Pancreas (tissue), 10 donors: ENCODE data around the gene WSCD2. TPM values are rescaled to one million over a fixed set of nuclear protein-coding genes. Genes with fewer than 3 reads are reported as not detected.

Source experiments
- ATAC-seq, 4 donors: fragments of 200-7000 bp; cut with Tn5 transposase; one replicate each; pipeline versions ENCODE4 v1.8.0 to v1.9.1; 2020; ENCODE audit warnings: mild to moderate bottlenecking in 4 of 4, moderate library complexity in 4 of 4
- DNase-seq, 6 donors: peaks; one replicate each; pipeline ENCODE4 v3.0.0-alpha.2; 2020
- FAIRE-seq: peaks from 2 replicates; lab custom pipeline; 2012; peaks lifted over from hg19 to GRCh38; lab: Jason Lieb, UNC
- H3K27ac ChIP-seq, 4 donors: fragments of 200-600 bp; sonication (generic); 1 replicate in 3 of 4; 2 replicates in 1 of 4; pipeline versions ENCODE4 v1.5.0 to v1.8.0; 2020
- H3K27me3 ChIP-seq, 4 donors: fragments of 200-600 bp; one replicate each; pipeline ENCODE4 v1.8.0; 2021
- H3K36me3 ChIP-seq, 3 donors: fragments of 200-600 bp; sonication (generic) in 1 of 3; one replicate each; pipeline versions ENCODE4 v1.5.0 to v1.8.0; 2020 to 2021
- H3K4me1 ChIP-seq, 3 donors: fragments of 200-600 bp; one replicate each; pipeline ENCODE4 v1.8.0; 2021
- H3K4me3 ChIP-seq, 4 donors: fragments of 200-600 bp; sonication (generic) in 2 of 4; one replicate each; pipeline versions ENCODE4 v1.5.0 to v1.8.0; 2020 to 2021
- H3K9me3 ChIP-seq, 4 donors: fragments of 200-600 bp; one replicate each; pipeline ENCODE4 v1.8.0; 2021
- WGBS, 2 donors: extraction: QIAGEN DNeasy Blood & Tissue Kit; methylation state at CpG; one replicate each; pipeline ENCODE4 v1.1.7; 2013; 5-methylcytosine and 5-hydroxymethylcytosine counted together
- intact Hi-C, 3 donors: fragments of 100-400 bp; cut with DNase I; formaldehyde crosslinking; loops; one replicate each; pipeline versions ENCODE4 v1.11.1 to v1.14.2; 2022
- polyA plus RNA-seq, 2 donors: library from polyadenylated mRNA; stranded (reverse); fragments of 200-250 nt; gene quantifications; one replicate each; pipeline ENCODE4 v1.2.3, GENCODE V29; 2013
- total RNA-seq, 6 donors: library from RNA; stranded (reverse); fragmentation: NEBNext Ultra II Directional in 4 of 6; extraction: Animal tissue kit (Norgen Biotek cat#: 25700) in 4 of 6; gene quantifications; one replicate each; pipeline versions ENCODE4 v1.2.1 to v1.2.4, GENCODE V29; 2021 to 2023
- TF ChIP-seq, protein P1 (sequence below), 4 donors: fragments of 200-600 bp; sonication (generic) in 3 of 4; IDR thresholded peaks; one replicate each; pipeline versions ENCODE4 v1.5.0 to v1.8.0; 2021; ENCODE audit warnings: antibody characterized with exemption in 4 of 4
- donor health status: healthy with polysubstance abuse.
- donor health status: DM: no; HTN: no; CAD: no; lungs with moderate emphysema.
- donor health status: DM: no; HTN: no; CAD: no.
- donor health status: control.
- donor health status: control.
- donor health status: Bipolar disorder and iron deficiency.
- donor health status: DM: yes; HTN: yes; CAD: no.
- donor health status: DM: no; HTN: no; CAD: no.
- donor health status: DM: no; HTN: no; CAD: no.
- donor health status: DM: yes; HTN: yes; CAD: no.

The WSCD2 gene
- total and polyA plus RNA-seq, 8 donors = 0.14 to 5.8 (median 1.1) TPM; not detected in 1

GRCh38 chr12:108156717-108157116 is 27.6 kb downstream of the WSCD2 start:
- Histone ChIP-seq H3K4me3 (no peak overlapping the region), H3K36me3 (no peaks in the 10 kb centered on the region), H3K4me1 (no peaks in the 10 kb centered on the region), H3K27ac (no peak overlapping the region), H3K9me3 (no peaks in the 10 kb centered on the region), H3K27me3 (peaks cover 0 to 11% (median 0%) of the 10 kb centered on the region in 4 donors)
- TF ChIP-seq, protein P1, sequence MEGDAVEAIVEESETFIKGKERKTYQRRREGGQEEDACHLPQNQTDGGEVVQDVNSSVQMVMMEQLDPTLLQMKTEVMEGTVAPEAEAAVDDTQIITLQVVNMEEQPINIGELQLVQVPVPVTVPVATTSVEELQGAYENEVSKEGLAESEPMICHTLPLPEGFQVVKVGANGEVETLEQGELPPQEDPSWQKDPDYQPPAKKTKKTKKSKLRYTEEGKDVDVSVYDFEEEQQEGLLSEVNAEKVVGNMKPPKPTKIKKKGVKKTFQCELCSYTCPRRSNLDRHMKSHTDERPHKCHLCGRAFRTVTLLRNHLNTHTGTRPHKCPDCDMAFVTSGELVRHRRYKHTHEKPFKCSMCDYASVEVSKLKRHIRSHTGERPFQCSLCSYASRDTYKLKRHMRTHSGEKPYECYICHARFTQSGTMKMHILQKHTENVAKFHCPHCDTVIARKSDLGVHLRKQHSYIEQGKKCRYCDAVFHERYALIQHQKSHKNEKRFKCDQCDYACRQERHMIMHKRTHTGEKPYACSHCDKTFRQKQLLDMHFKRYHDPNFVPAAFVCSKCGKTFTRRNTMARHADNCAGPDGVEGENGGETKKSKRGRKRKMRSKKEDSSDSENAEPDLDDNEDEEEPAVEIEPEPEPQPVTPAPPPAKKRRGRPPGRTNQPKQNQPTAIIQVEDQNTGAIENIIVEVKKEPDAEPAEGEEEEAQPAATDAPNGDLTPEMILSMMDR (IDR thresholded peaks at IDR 0.05) = no peak
- DNase-seq (no peak), FAIRE-seq (no peak), ATAC-seq (no peak)
- 49 to 62% methylated on average over 5 of the region's 5 CpGs for WGBS, 2 donors
- intact Hi-C loops = no loop called here

DNA sequence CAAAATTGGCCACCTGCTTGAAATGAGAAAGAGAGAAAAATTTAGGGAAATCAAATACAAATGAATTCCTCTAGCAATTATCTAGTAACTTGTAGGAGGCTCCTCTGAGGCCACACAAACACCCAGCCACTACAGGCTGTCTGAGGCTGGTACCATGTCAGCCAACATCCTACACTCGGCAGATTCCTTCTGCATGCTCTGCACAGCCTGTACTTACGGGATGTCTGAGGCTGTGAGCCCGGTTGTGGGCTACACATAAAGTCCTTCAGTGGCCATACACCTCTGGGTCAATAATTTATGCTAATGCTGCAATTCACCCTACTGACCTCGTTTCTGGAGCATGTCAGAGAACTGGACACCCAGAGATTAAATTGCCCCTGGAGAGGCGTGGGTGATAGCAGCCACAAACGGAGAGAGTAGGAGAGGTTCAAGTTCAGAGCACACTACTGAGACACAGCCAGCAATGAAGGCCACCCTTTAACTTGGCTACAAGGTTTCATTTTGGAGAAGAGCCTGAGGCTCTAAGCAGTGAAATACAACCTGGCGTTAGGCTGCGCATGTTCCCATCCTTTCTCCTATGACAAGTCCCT is 28.9 kb downstream of the WSCD2 start:
- Histone ChIP-seq H3K27me3 (peaks cover 0 to 11% (median 0%) of the 10 kb centered on the region in 4 donors), H3K27ac (no peak overlapping the region), H3K4me1 (no peaks in the 10 kb centered on the region), H3K9me3 (no peaks in the 10 kb centered on the region), H3K4me3 (no peak overlapping the region), H3K36me3 (no peaks in the 10 kb centered on the region)
- ATAC-seq (no peak), DNase-seq (no peak), FAIRE-seq (no peak)
- TF ChIP-seq, protein P1 (IDR thresholded peaks at IDR 0.05) = no peak
- WGBS, 2 donors = 41 to 53% methylated on average over 8 of the region's 8 CpGs
- intact Hi-C loops = no loop called here

GRCh38 chr12:108162207-108162606 is 33.1 kb downstream of the WSCD2 start:
- FAIRE-seq = no peak

DNA sequence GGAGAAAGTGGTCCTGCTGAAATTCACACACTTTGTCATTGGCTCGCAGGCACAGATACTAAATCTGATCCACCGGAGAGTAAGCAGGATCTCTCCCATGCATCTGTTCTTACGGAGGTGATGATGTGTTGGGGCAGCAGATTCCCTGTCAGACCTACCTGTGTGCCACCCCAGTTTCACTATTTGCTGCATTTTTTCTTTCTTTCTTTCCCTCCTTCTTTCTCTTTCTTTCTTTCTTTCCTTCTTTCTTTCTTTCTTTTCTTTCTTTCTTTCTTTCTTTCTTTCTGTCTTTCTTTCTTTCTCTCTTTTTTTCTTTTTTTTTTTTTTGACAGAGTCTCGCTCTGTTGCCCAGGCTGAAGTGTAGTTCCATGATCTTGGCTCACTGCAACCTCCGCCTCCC is 37.4 kb downstream of the WSCD2 start:
- Histone ChIP-seq H3K36me3 (no peaks in the 10 kb centered on the region), H3K4me1 (no peaks in the 10 kb centered on the region), H3K9me3 (no peaks in the 10 kb centered on the region), H3K4me3 (no peak overlapping the region), H3K27ac (no peak overlapping the region), H3K27me3 (no peaks in the 10 kb centered on the region)
- WGBS, 2 donors = 70 to 80% methylated on average over 5 of the region's 5 CpGs
- FAIRE-seq = no peak
- TF ChIP-seq, protein P1 (IDR thresholded peaks at IDR 0.05) = no peak
- intact Hi-C loops = no loop called here
- no peak for DNase-seq
- no peak for ATAC-seq

More at GRCh38 chr12:108162207-108162606, 33.1 kb downstream of the WSCD2 start:
- Histone ChIP-seq H3K9me3 (no peaks in the 10 kb centered on the region), H3K4me3 (no peak overlapping the region), H3K27ac (no peak overlapping the region), H3K27me3 (no peaks in the 10 kb centered on the region), H3K36me3 (no peaks in the 10 kb centered on the region), H3K4me1 (no peaks in the 10 kb centered on the region)
- WGBS, 2 donors = 44 to 56% methylated on average over 4 of the region's 4 CpGs
- intact Hi-C loops = no loop called here
- TF ChIP-seq, protein P1 (IDR thresholded peaks at IDR 0.05) = no peak
- ATAC-seq (no peak), DNase-seq (no peak)

GRCh38 chr12:108167974-108168373 is 38.9 kb downstream of the WSCD2 start:
- H3K27me3 ChIP-seq = no peaks in the 10 kb centered on the region
- WGBS, 2 donors = 35 to 45% methylated on average over 3 of the region's 3 CpGs
- DNase-seq (no peak), ATAC-seq (no peak), FAIRE-seq (no peak)
- intact Hi-C loops = no loop called here
- H3K9me3 ChIP-seq = no peaks in the 10 kb centered on the region
- H3K27ac ChIP-seq = no peak overlapping the region
- no peak overlapping the region for H3K4me3 ChIP-seq
- no peaks in the 10 kb centered on the region for H3K4me1 ChIP-seq
- TF ChIP-seq, protein P1 (IDR thresholded peaks at IDR 0.05) = no peak
- H3K36me3 ChIP-seq = no peaks in the 10 kb centered on the region
